ENCODE data around the gene RTEL1.
"Not testable (repeated sequence)": the region's sequence is repeated elsewhere in the genome, so short reads cannot be mapped to it uniquely, and the experiment has no call there.

The RTEL1 gene

DNA sequence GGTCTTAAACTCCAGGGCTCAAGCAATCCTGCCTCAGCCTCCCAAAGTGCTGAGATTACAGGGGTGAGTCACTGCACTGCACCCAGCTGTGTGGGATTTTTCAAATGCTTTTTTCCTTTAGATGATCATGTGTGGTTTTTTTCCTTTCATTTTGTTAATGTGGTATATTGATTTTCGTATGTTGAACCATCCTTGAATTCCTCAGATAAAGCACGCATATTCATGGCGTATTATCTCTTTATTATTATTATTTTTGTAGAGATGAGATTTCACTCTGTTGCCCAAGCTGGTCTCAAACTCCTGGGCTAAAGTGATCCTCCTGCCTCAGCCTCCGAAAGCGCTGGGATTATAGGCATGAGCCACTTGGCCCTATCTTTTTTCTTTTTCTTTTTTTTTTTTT is 56.7 kb downstream of the RTEL1 start:
- H3K36me3 ChIP-seq (ENCODE audit: control insufficient read depth in 2 of 2, insufficient read depth in 1 of 2, low read length in 2 of 2) = peaks cover 51 to 80% of the 10 kb centered on the region in 2 experiments
- POLR2A ChIA-PET = interaction anchor here (0.7 kb wide), 1 partner anchor 22 kb away, joined by 6 read pairs; no protein-coding TSS in a partner anchor
- peak; percentile 78 for TF ChIP-seq ZNF211 (tag by site-specific recombination; IDR thresholded peaks at IDR 0.05; ENCODE audit: low read depth)
- TF ChIP-seq, protein P1, sequence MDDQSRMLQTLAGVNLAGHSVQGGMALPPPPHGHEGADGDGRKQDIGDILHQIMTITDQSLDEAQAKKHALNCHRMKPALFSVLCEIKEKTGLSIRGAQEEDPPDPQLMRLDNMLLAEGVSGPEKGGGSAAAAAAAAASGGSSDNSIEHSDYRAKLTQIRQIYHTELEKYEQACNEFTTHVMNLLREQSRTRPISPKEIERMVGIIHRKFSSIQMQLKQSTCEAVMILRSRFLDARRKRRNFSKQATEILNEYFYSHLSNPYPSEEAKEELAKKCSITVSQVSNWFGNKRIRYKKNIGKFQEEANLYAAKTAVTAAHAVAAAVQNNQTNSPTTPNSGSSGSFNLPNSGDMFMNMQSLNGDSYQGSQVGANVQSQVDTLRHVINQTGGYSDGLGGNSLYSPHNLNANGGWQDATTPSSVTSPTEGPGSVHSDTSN (CRISPR knock-in tag; IDR thresholded peaks at IDR 0.05) = no peak
- no peak overlapping the region for H3K27ac ChIP-seq (ENCODE audit: extremely low read depth, low read depth, low read length)
- H3K4me1 ChIP-seq (ENCODE audit: control insufficient read depth, insufficient read depth, low read length) = no peaks in the 10 kb centered on the region
- CTCF ChIA-PET = interaction anchor here (0.6 to 1.0 kb wide), 2 partner anchors 177 to 719 kb away, joined by 3 to 4 read pairs; no protein-coding TSS in a partner anchor
- H3K9me3 ChIP-seq (ENCODE audit: control insufficient read depth, insufficient read depth, low read depth, low read length) = no peaks in the 10 kb centered on the region
- H3K4me3 ChIP-seq (ENCODE audit: low read depth, low read length) = no peak overlapping the region

DNA sequence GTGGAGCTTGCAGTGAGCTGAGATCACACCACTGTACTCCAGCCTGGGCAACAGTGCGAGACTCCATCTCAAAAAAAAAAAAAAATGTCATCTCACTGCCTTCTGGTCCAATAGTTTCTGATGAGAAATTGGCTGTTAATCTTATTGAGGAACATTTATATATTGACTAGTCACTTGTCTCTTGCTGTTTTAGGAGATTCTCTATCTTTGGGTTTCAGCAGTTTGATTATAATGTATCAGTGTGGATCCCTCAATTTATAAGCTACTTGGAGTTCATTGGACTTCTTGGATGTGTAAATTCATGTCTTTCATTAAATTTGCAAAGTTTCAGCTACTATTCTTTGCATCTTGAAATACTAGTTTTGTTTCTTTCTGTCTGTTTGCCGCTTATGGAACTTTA is 60.9 kb downstream of the RTEL1 start:
- TF ChIP-seq, protein P2, sequence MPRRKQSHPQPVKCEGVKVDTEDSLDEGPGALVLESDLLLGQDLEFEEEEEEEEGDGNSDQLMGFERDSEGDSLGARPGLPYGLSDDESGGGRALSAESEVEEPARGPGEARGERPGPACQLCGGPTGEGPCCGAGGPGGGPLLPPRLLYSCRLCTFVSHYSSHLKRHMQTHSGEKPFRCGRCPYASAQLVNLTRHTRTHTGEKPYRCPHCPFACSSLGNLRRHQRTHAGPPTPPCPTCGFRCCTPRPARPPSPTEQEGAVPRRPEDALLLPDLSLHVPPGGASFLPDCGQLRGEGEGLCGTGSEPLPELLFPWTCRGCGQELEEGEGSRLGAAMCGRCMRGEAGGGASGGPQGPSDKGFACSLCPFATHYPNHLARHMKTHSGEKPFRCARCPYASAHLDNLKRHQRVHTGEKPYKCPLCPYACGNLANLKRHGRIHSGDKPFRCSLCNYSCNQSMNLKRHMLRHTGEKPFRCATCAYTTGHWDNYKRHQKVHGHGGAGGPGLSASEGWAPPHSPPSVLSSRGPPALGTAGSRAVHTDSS (tag by site-specific recombination; IDR thresholded peaks at IDR 0.05) = no peak
- TF ChIP-seq ZNF266 (tag by site-specific recombination; IDR thresholded peaks at IDR 0.05; ENCODE audit: low read depth) (no peak), ZBTB48 (tag by site-specific recombination; IDR thresholded peaks at IDR 0.05) (no peak), ZNF404 (tag by site-specific recombination; IDR thresholded peaks at IDR 0.05) (no peak), ZNF558 (tag by site-specific recombination; IDR thresholded peaks at IDR 0.05) (peak; percentile 100)
- POLR2A ChIA-PET = no interaction called here
- CTCF ChIA-PET = interaction anchor here (0.6 to 0.7 kb wide), 2 partner anchors 24 to 334 kb away, joined by 3 read pairs; no protein-coding TSS in a partner anchor
- H3K9me3 ChIP-seq (ENCODE audit: control insufficient read depth, insufficient read depth, low read depth, low read length) = no peaks in the 10 kb centered on the region
- H3K27ac ChIP-seq (ENCODE audit: extremely low read depth, low read depth, low read length) = no peak overlapping the region
- H3K4me3 ChIP-seq (ENCODE audit: low read depth, low read length) = no peak overlapping the region
- H3K36me3 ChIP-seq (ENCODE audit: control insufficient read depth in 2 of 2, insufficient read depth in 1 of 2, low read length in 2 of 2) = peaks cover 22 to 74% of the 10 kb centered on the region in 2 experiments; a peak in 2 of 3 replicates
- no peaks in the 10 kb centered on the region for H3K4me1 ChIP-seq (ENCODE audit: control insufficient read depth, insufficient read depth, low read length)

DNA sequence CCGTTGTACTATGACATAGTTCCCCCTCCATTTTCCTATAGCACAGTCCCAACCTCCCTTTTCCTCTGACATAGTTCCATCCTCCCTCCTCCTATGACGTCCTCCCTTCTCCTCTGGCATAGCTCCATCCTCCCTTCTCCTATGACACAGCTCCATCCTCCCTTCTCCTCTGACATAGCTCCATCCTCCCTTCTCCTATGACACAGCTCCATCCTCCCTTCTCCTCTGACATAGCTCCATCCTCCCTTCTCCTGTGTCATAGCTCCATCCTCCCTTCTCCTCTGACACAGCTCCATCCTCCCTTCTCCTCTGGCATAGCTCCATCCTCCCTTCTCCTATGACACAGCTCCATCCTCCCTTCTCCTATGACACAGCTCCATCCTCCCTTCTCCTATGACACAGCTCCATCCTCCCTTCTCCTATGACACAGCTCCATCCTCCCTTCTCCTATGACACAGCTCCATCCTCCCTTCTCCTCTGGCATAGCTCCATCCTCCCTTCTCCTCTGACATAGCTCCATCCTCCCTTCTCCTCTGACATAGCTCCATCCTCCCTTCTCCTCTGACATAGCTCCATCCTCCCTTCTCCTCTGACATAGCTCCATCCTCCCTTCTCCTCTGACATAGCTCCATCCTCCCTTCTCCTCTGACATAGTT is 65.0 kb downstream of the RTEL1 start:
- H3K9me3 ChIP-seq (ENCODE audit: control insufficient read depth, insufficient read depth, low read depth, low read length); CTCF ChIA-PET; H3K27ac ChIP-seq (ENCODE audit: extremely low read depth, low read depth, low read length); H3K4me3 ChIP-seq (ENCODE audit: low read depth, low read length); H3K4me1 ChIP-seq (ENCODE audit: control insufficient read depth, insufficient read depth, low read length): not testable (repeated sequence)
- TF ChIP-seq, protein P3, sequence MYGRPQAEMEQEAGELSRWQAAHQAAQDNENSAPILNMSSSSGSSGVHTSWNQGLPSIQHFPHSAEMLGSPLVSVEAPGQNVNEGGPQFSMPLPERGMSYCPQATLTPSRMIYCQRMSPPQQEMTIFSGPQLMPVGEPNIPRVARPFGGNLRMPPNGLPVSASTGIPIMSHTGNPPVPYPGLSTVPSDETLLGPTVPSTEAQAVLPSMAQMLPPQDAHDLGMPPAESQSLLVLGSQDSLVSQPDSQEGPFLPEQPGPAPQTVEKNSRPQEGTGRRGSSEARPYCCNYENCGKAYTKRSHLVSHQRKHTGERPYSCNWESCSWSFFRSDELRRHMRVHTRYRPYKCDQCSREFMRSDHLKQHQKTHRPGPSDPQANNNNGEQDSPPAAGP (tag by site-specific recombination; IDR thresholded peaks at IDR 0.05) = peak; percentile 96
- peak; percentile 100 for TF ChIP-seq WT1 (tag by site-specific recombination; IDR thresholded peaks at IDR 0.05)
- TF ChIP-seq, protein P4, sequence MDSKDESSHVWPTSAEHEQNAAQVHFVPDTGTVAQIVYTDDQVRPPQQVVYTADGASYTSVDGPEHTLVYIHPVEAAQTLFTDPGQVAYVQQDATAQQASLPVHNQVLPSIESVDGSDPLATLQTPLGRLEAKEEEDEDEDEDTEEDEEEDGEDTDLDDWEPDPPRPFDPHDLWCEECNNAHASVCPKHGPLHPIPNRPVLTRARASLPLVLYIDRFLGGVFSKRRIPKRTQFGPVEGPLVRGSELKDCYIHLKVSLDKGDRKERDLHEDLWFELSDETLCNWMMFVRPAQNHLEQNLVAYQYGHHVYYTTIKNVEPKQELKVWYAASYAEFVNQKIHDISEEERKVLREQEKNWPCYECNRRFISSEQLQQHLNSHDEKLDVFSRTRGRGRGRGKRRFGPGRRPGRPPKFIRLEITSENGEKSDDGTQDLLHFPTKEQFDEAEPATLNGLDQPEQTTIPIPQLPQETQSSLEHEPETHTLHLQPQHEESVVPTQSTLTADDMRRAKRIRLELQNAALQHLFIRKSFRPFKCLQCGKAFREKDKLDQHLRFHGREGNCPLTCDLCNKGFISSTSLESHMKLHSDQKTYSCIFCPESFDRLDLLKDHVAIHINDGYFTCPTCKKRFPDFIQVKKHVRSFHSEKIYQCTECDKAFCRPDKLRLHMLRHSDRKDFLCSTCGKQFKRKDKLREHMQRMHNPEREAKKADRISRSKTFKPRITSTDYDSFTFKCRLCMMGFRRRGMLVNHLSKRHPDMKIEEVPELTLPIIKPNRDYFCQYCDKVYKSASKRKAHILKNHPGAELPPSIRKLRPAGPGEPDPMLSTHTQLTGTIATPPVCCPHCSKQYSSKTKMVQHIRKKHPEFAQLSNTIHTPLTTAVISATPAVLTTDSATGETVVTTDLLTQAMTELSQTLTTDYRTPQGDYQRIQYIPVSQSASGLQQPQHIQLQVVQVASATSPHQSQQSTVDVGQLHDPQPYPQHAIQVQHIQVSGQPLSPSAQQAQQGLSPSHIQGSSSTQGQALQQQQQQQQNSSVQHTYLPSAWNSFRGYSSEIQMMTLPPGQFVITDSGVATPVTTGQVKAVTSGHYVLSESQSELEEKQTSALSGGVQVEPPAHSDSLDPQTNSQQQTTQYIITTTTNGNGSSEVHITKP (tag by site-specific recombination; IDR thresholded peaks at IDR 0.05) = peak; percentile 44
- POLR2A ChIA-PET = interaction anchor here (0.6 to 1.1 kb wide), 2 partner anchors 15 to 71 kb away, joined by 3 to 5 read pairs; partner anchors contain the start of genes ARFRP1 and ZGPAT
- H3K36me3 ChIP-seq (ENCODE audit: control insufficient read depth in 2 of 2, insufficient read depth in 1 of 2, low read length in 2 of 2) = peaks cover 11 to 43% of the 10 kb centered on the region in 2 experiments; a peak in 2 of 3 replicates

DNA sequence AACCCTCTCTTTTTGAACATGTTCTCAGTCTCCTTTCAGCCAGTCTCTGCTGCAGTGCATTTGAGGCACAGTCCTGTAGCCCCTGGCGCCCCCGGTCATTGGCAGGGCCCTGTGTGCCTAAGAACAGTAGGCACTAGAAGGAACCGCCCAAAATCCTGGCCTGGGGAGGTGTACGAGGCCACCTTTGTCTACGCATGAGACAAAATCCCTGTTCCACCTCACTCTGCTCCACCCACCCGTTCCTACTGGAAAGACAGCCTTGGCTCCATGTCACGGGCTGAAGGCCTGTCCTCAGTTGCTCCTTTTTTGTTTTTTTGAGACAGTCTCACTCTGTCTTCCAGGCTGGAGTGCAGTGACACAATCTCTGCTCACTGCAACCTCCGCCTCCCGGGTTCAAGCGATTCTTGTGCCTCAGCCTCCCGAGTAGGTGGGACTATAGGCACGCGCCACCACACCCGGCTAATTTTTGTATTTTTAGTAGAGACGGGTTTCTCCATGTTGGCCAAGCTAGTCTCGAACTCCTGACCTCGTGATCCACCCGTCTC is 72.1 kb downstream of the RTEL1 start:
- CTCF ChIA-PET; H3K4me3 ChIP-seq (ENCODE audit: low read depth, low read length); H3K4me1 ChIP-seq (ENCODE audit: control insufficient read depth, insufficient read depth, low read length): not testable (repeated sequence)

More for the DNA sequence above, 72.1 kb downstream of the RTEL1 start:
- peaks cover 4 to 58% of the 10 kb centered on the region in 2 experiments; a peak in 2 of 3 replicates for H3K36me3 ChIP-seq (ENCODE audit: control insufficient read depth in 2 of 2, insufficient read depth in 1 of 2, low read length in 2 of 2)
- H3K9me3 ChIP-seq (ENCODE audit: control insufficient read depth, insufficient read depth, low read depth, low read length); H3K27ac ChIP-seq (ENCODE audit: extremely low read depth, low read depth, low read length); POLR2A ChIA-PET: not testable (repeated sequence)

All from HEK293 (cell line).